ENCODE data around the gene ZMAT3. TPM values are rescaled to one million over a fixed set of nuclear protein-coding genes. Genes with fewer than 3 reads are reported as not detected.

Gene ZMAT3
- total and polyA plus RNA-seq, 2 of the 8 experiments (the other 6 are each of a cell fraction or from before 2014, with no cell fraction given) = 5.0 to 9.2 TPM

- TF ChIP-seq SAP30 (IDR thresholded peaks at IDR 0.05; ENCODE audit: insufficient read depth, insufficient replicate concordance, low read length) (no peak), BCL11A (IDR thresholded peaks at IDR 0.05; ENCODE audit: low read depth in 2 of 2, low read length in 2 of 2) (no peak), ATF3 (IDR thresholded peaks at IDR 0.05; ENCODE audit: insufficient read depth, low read depth, low read length) (no peak), RXRA (IDR thresholded peaks at IDR 0.05; ENCODE audit: insufficient read depth, low read depth, low read length) (no peak)
These were observed 42.3 kb upstream of the ZMAT3 start (continued) for GRCh38 chr3:179113903-179114302.
